Suprapubic skin (tissue), 3 donors: ENCODE measurements around the gene MTHFSD.

Experiments used
- CTCF ChIP-seq, 2 donors: fragments of 200-600 bp in 1 of 2; fragments of 450-650 bp in 1 of 2; sonication (generic) in 1 of 2; IDR thresholded peaks; one replicate each; pipeline ENCODE4 v1.5.1; 2016 to 2019; ENCODE audit warnings: antibody characterized with exemption in 2 of 2, mild to moderate bottlenecking in 1 of 2, moderate library complexity in 1 of 2
- POLR2A ChIP-seq, 2 donors: fragments of 450-650 bp; IDR thresholded peaks; one replicate each; pipeline ENCODE4 v1.6.1; 2017; ENCODE audit warnings: antibody characterized with exemption in 2 of 2, mild to moderate bottlenecking in 2 of 2, moderate library complexity in 2 of 2

GRCh38 chr16:86557587-86557986 is 2.6 kb upstream of the MTHFSD start:
- TF ChIP-seq CTCF (IDR thresholded peaks at IDR 0.05) = no peak
- TF ChIP-seq POLR2A (IDR thresholded peaks at IDR 0.05) = no peak
